Panc1 (cell line): ENCODE data around the gene CTSD.

Experiments
- CTCF ChIP-seq: fragments of 450-650 bp; IDR thresholded peaks from 2 replicates; pipeline ENCODE4 v1.5.1; 2017; ENCODE audit warnings: mild to moderate bottlenecking
- POLR2AphosphoS5 ChIP-seq: IDR thresholded peaks from 2 replicates; pipeline ENCODE4 v1.6.1; 2012; ENCODE audit warnings: mild to moderate bottlenecking, low read depth, low read length, moderate library complexity
- SIN3A ChIP-seq: IDR thresholded peaks from 2 replicates; pipeline ENCODE4 v1.6.1; 2012; ENCODE audit warnings: low read depth, mild to moderate bottlenecking, low read length, moderate library complexity, borderline replicate concordance; ENCODE audit not compliant: insufficient read depth

GRCh38 chr11:1737080-1737757 is 26.5 kb downstream of the CTSD start:
- TF ChIP-seq CTCF (no peak), POLR2AphosphoS5 (no peak), SIN3A (no peak)
